Trophoblast cell (in vitro differentiated cells and primary cell): ENCODE data around the gene TEKT2.

Experiments
- DNase-seq, 2 donors: peaks; one replicate each; pipeline ENCODE4 v3.0.0-alpha.2; 2016
- H2AFZ ChIP-seq: 2 replicates; pipeline ENCODE4 v1.6.1; 2013; ENCODE audit warnings: low read length, moderate library complexity, mild to moderate bottlenecking; ENCODE audit not compliant: insufficient read depth, poor library complexity
- H2AK5ac ChIP-seq: 2 replicates; pipeline ENCODE4 v1.6.1; 2013; ENCODE audit warnings: mild to moderate bottlenecking, low read length
- H2BK120ac ChIP-seq: 2 replicates; pipeline ENCODE4 v1.6.1; 2013; ENCODE audit warnings: low read length, mild to moderate bottlenecking, moderate library complexity; ENCODE audit not compliant: insufficient read depth, poor library complexity
- H2BK12ac ChIP-seq: 2 replicates; pipeline ENCODE4 v1.6.1; 2013; ENCODE audit warnings: mild to moderate bottlenecking, low read length, moderate library complexity
- H2BK5ac ChIP-seq: 2 replicates; pipeline ENCODE4 v1.6.1; 2013; ENCODE audit warnings: low read length, low read depth, moderate library complexity, mild to moderate bottlenecking; ENCODE audit not compliant: poor library complexity
- H3K14ac ChIP-seq: 2 replicates; pipeline ENCODE4 v1.6.1; 2013; ENCODE audit warnings: mild to moderate bottlenecking, low read length
- H3K18ac ChIP-seq: 2 replicates; pipeline ENCODE4 v1.6.1; 2013; ENCODE audit warnings: mild to moderate bottlenecking, low read length
- H3K23ac ChIP-seq: 2 replicates; pipeline ENCODE4 v1.6.1; 2013; ENCODE audit warnings: low read length
- H3K27ac ChIP-seq: 2 replicates; pipeline ENCODE4 v1.5.1; 2013; ENCODE audit warnings: low read depth, mild to moderate bottlenecking, inconsistent platforms, low read length, moderate library complexity
- H3K27me3 ChIP-seq: 2 replicates; pipeline ENCODE4 v1.6.1; 2013; ENCODE audit warnings: inconsistent platforms, mild to moderate bottlenecking, low read length, moderate library complexity; ENCODE audit not compliant: insufficient read depth
- H3K36me3 ChIP-seq, 2 experiments: 1 replicate in 1 of 2; 2 replicates in 1 of 2; pipeline ENCODE4 v1.6.1; 2013; ENCODE audit warnings: low read length in 2 of 2, mild to moderate bottlenecking in 2 of 2, moderate library complexity in 1 of 2; ENCODE audit not compliant: insufficient read depth in 2 of 2, control insufficient read depth in 1 of 2
- H3K4ac ChIP-seq: 2 replicates; pipeline ENCODE4 v1.6.1; 2013; ENCODE audit warnings: low read depth, mild to moderate bottlenecking, low read length, moderate library complexity
- H3K4me1 ChIP-seq, 2 experiments: 1 replicate in 1 of 2; 2 replicates in 1 of 2; pipeline ENCODE4 v1.6.1; 2013; ENCODE audit warnings: low read length in 2 of 2, mild to moderate bottlenecking in 2 of 2, moderate library complexity in 1 of 2; ENCODE audit not compliant: insufficient read depth in 2 of 2, control insufficient read depth in 1 of 2
- H3K4me2 ChIP-seq: 2 replicates; pipeline ENCODE4 v1.6.1; 2013; ENCODE audit warnings: inconsistent platforms, mild to moderate bottlenecking, low read length, moderate library complexity
- H3K4me3 ChIP-seq: 2 replicates; pipeline ENCODE4 v1.5.1; 2013; ENCODE audit warnings: mild to moderate bottlenecking, low read depth, low read length, inconsistent platforms
- H3K79me1 ChIP-seq: one replicate; pipeline ENCODE4 v1.6.1; 2013; ENCODE audit warnings: low read length
- H3K79me2 ChIP-seq: 2 replicates; pipeline ENCODE4 v1.6.1; 2013; ENCODE audit warnings: low read length, mild to moderate bottlenecking; ENCODE audit not compliant: control insufficient read depth, insufficient read depth, poor library complexity
- H3K9ac ChIP-seq: 2 replicates; pipeline ENCODE4 v1.6.1; 2013; ENCODE audit warnings: mild to moderate bottlenecking, low read length
- H3K9me3 ChIP-seq: 2 replicates; pipeline ENCODE4 v1.6.1; 2013; ENCODE audit warnings: low read depth, mild to moderate bottlenecking, control low read depth, inconsistent platforms, low read length; ENCODE audit not compliant: insufficient read depth
- H4K12ac ChIP-seq: 2 replicates; pipeline ENCODE4 v1.6.1; 2013; ENCODE audit warnings: low read depth, mild to moderate bottlenecking, low read length, moderate library complexity
- H4K8ac ChIP-seq: 2 replicates; pipeline ENCODE4 v1.6.1; 2013; ENCODE audit warnings: low read depth, mild to moderate bottlenecking, low read length, moderate library complexity
- H4K91ac ChIP-seq: one replicate; pipeline ENCODE4 v1.6.1; 2013; ENCODE audit warnings: low read depth, mild to moderate bottlenecking, low read length, moderate library complexity
- WGBS: extraction: QIAGEN DNeasy Blood & Tissue Kit; methylation state at CpG from one replicate; pipeline ENCODE4 v1.1.7; 2013; ENCODE audit warnings: missing lambda C conversion rate; ENCODE audit not compliant: insufficient read length, insufficient coverage; ENCODE audit errors: extremely low coverage; 5-methylcytosine and 5-hydroxymethylcytosine counted together

The TEKT2 gene

DNA sequence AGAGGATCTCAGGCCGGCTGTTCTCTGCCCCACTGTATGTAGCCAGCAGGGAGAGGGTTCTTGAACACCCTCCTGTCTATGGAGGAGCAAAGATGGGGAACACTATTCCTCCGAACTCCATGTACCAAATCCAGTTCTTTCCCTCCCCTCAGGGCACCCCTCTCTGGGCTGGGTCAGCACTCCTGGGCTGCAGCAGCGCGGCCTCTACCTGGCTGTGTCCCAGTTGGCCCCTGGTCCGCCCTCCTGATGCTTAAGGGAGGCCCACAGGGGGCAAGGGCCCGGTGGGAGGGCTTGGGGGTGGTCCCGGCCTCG lies 4.3 kb downstream of the TEKT2 start:
- Histone ChIP-seq H2AFZ (peak overlapping the region; percentile 87), H2BK12ac (no peak overlapping the region), H3K4me3 (no peak overlapping the region), H3K79me1 (peaks cover 7% of the 10 kb centered on the region), H2BK5ac (no peak overlapping the region), H3K4ac (peak overlapping the region; percentile 42), H3K14ac (peak overlapping the region; percentile 81), H3K9ac (no peak overlapping the region), H4K12ac (peak overlapping the region; percentile 87), H3K9me3 (no peaks in the 10 kb centered on the region), H4K91ac (peak overlapping the region; percentile 85), H3K4me1 (peaks cover 4 to 13% of the 10 kb centered on the region in 2 experiments), H3K23ac (no peak overlapping the region), H3K18ac (no peak overlapping the region), H3K27me3 (no peaks in the 10 kb centered on the region), H3K27ac (no peak overlapping the region), H3K79me2 (peaks cover 8% of the 10 kb centered on the region), H3K4me2 (peak overlapping the region; percentile 63), H2AK5ac (no peak overlapping the region), H4K8ac (peak overlapping the region; percentile 99), H3K36me3 (peaks cover 22 to 23% of the 10 kb centered on the region in 2 experiments), H2BK120ac (peak overlapping the region; percentile 39)
- no peak for DNase-seq
- no CpG with 5 or more reads among the region's 8 CpGs for whole genome bisulfite sequencing

GRCh38 chr1:36088577-36089392 lies 4.9 kb downstream of the TEKT2 start, which contains the start of gene ADPRS:
Gene ADPRS (plus strand): TSS chr1:36088892. CDS start chr1:36088905, 13 bp downstream.
- DNase-seq = peak; percentile 84 to 91
- Histone ChIP-seq H3K9ac (peak within 1 kb of the TSS; percentile 65), H4K91ac (peak within 1 kb of the TSS; percentile 88), H3K36me3 (peaks cover 27 to 29% of the 10 kb centered on the region in 2 experiments), H3K4me1 (peaks cover 4 to 13% of the 10 kb centered on the region in 2 experiments), H4K12ac (peak within 1 kb of the TSS; percentile 87), H3K27ac (no peak within 1 kb of the TSS), H2AK5ac (peak within 1 kb of the TSS; percentile 58), H4K8ac (peak within 1 kb of the TSS; percentile 99), H3K23ac (peak within 1 kb of the TSS; percentile 5), H2BK120ac (peak within 1 kb of the TSS; percentile 39), H2AFZ (peak within 1 kb of the TSS; percentile 90), H3K4ac (peak within 1 kb of the TSS; percentile 42), H3K79me1 (peaks cover 7% of the 10 kb centered on the region), H3K4me3 (peak within 1 kb of the TSS; percentile 97), H3K27me3 (no peaks in the 10 kb centered on the region), H3K18ac (peak within 1 kb of the TSS; percentile 93), H3K79me2 (peaks cover 8% of the 10 kb centered on the region), H3K4me2 (peak within 1 kb of the TSS; percentile 93), H2BK12ac (no peak within 1 kb of the TSS), H2BK5ac (peak within 1 kb of the TSS; percentile 77), H3K9me3 (no peaks in the 10 kb centered on the region), H3K14ac (peak within 1 kb of the TSS; percentile 87)
- WGBS = no CpG with 5 or more reads among the region's 84 CpGs

- DNase-seq = peak; percentile 42 to 48
- Histone ChIP-seq H3K27me3 (no peaks in the 10 kb centered on the region), H3K79me2 (peaks cover 8% of the 10 kb centered on the region), H4K8ac (peak overlapping the region; percentile 99), H3K9ac (peak overlapping the region; percentile 65), H3K18ac (peak overlapping the region; percentile 93), H4K12ac (peak overlapping the region; percentile 84), H3K9me3 (no peaks in the 10 kb centered on the region), H3K27ac (no peak overlapping the region), H3K79me1 (peaks cover 4% of the 10 kb centered on the region), H2AFZ (peak overlapping the region; percentile 90), H3K36me3 (peaks cover 34 to 36% of the 10 kb centered on the region in 2 experiments), H2AK5ac (peak overlapping the region; percentile 58), H3K4me1 (peaks cover 4 to 9% of the 10 kb centered on the region in 2 experiments), H3K4me2 (peak overlapping the region; percentile 93), H3K4me3 (peak overlapping the region; percentile 97), H3K23ac (peak overlapping the region; percentile 5), H2BK120ac (peak overlapping the region; percentile 34), H2BK12ac (no peak overlapping the region), H4K91ac (peak overlapping the region; percentile 88), H3K14ac (peak overlapping the region; percentile 87), H2BK5ac (no peak overlapping the region), H3K4ac (peak overlapping the region; percentile 31)
- no CpG with 5 or more reads among the region's 32 CpGs for WGBS
These were observed 5.7 kb downstream of the TEKT2 start for GRCh38 chr1:36089393-36090121.

- Histone ChIP-seq H2AFZ (no peak overlapping the region), H3K27me3 (no peaks in the 10 kb centered on the region), H3K4ac (no peak overlapping the region), H3K4me1 (peaks cover 4 to 9% of the 10 kb centered on the region in 2 experiments), H3K9me3 (no peaks in the 10 kb centered on the region), H3K4me2 (no peak overlapping the region), H4K91ac (no peak overlapping the region), H3K27ac (no peak overlapping the region), H3K9ac (no peak overlapping the region), H3K36me3 (peaks cover 41 to 43% of the 10 kb centered on the region in 2 experiments), H2BK120ac (no peak overlapping the region), H2AK5ac (no peak overlapping the region), H3K4me3 (no peak overlapping the region), H3K79me2 (peaks cover 8% of the 10 kb centered on the region), H4K12ac (no peak overlapping the region), H3K79me1 (peaks cover 4% of the 10 kb centered on the region), H4K8ac (no peak overlapping the region), H3K14ac (no peak overlapping the region), H3K18ac (no peak overlapping the region), H2BK5ac (no peak overlapping the region), H3K23ac (no peak overlapping the region), H2BK12ac (no peak overlapping the region)
- WGBS = no CpG with 5 or more reads among the region's 4 CpGs
- no peak for DNase-seq
These were observed 7.2 kb downstream of the TEKT2 start for GRCh38 chr1:36091141-36091540.
